Esophagus muscularis mucosa (tissue), 4 donors: Measurements from ENCODE around the gene STK17A. TPM values are rescaled to one million over a fixed set of nuclear protein-coding genes. Genes with fewer than 3 reads are reported as not detected.
A peak's percentile ranks its signal among the peaks of the same experiment; 100 is the strongest.

Experiments used
- DNase-seq: peaks from one replicate; pipeline ENCODE4 v3.0.0-alpha.2; 2017; ENCODE audit errors: extremely low spot score
- H3K27ac ChIP-seq, 4 donors: fragments of 200-600 bp; sonication (generic); replicated peaks in 1 of 4; 1 replicate in 3 of 4; 2 replicates in 1 of 4; pipeline ENCODE4 v1.5.1; 2016 to 2019; ENCODE audit warnings: mild to moderate bottlenecking in 1 of 4
- H3K27me3 ChIP-seq, 4 donors: fragments of 200-600 bp; sonication (generic); one replicate each; pipeline versions ENCODE4 v1.5.1 to v1.6.0; 2016 to 2019
- H3K36me3 ChIP-seq, 4 donors: fragments of 200-600 bp; sonication (generic); one replicate each; pipeline ENCODE4 v1.5.1; 2016 to 2019
- H3K4me1 ChIP-seq, 4 donors: fragments of 200-600 bp; sonication (generic); one replicate each; pipeline ENCODE4 v1.5.1; 2016 to 2019
- H3K4me3 ChIP-seq, 4 donors: fragments of 200-600 bp; sonication (generic); 1 replicate in 2 of 4; 2 replicates in 2 of 4; pipeline ENCODE4 v1.5.1; 2016 to 2019; ENCODE audit warnings: mild to moderate bottlenecking in 4 of 4, moderate library complexity in 1 of 4
- H3K9me3 ChIP-seq, 4 donors: fragments of 200-600 bp; sonication (generic); 1 replicate in 3 of 4; 2 replicates in 1 of 4; pipeline ENCODE4 v1.5.1; 2016 to 2019
- CTCF ChIP-seq, 3 experiments: fragments of 200-600 bp in 2 of 3; fragments of 450-650 bp in 1 of 3; sonication (generic) in 2 of 3; IDR thresholded peaks; one replicate each; pipeline ENCODE4 v1.5.1; 2017 to 2019; ENCODE audit warnings: antibody characterized with exemption in 3 of 3, mild to moderate bottlenecking in 2 of 3, moderate library complexity in 1 of 3
- EP300 ChIP-seq: sonication (generic); formaldehyde crosslinking; IDR thresholded peaks from one replicate; pipeline ENCODE4 v1.6.1; 2017; ENCODE audit warnings: antibody characterized with exemption
- POLR2A ChIP-seq: fragments of 450-650 bp; IDR thresholded peaks from one replicate; pipeline ENCODE4 v1.6.1; 2017; ENCODE audit warnings: antibody characterized with exemption, moderate library complexity, mild to moderate bottlenecking, low read depth
- POLR2AphosphoS5 ChIP-seq, 2 donors: sonication (generic); formaldehyde crosslinking; IDR thresholded peaks; one replicate each; pipeline ENCODE4 v1.6.1; 2017; ENCODE audit warnings: antibody characterized with exemption in 2 of 2
- WGBS: methylation state at CpG from one replicate; pipeline ENCODE4 v1.1.5; 2018; 5-methylcytosine and 5-hydroxymethylcytosine counted together
- intact Hi-C: fragments of 100-400 bp; cut with DNase I; formaldehyde crosslinking; loops from one replicate; pipeline ENCODE4 v1.15.1; 2023
- total RNA-seq, 4 donors: library from RNA; depleted of rRNA; stranded (reverse); fragments of >200 nt; gene quantifications; one replicate each; pipeline versions ENCODE4 v1.1.0 to v1.2.1, GENCODE V29; 2016

The STK17A gene
- total RNA-seq, 4 donors from 2014 or later: 19.5 to 33.3 (median 24.6) TPM

DNA sequence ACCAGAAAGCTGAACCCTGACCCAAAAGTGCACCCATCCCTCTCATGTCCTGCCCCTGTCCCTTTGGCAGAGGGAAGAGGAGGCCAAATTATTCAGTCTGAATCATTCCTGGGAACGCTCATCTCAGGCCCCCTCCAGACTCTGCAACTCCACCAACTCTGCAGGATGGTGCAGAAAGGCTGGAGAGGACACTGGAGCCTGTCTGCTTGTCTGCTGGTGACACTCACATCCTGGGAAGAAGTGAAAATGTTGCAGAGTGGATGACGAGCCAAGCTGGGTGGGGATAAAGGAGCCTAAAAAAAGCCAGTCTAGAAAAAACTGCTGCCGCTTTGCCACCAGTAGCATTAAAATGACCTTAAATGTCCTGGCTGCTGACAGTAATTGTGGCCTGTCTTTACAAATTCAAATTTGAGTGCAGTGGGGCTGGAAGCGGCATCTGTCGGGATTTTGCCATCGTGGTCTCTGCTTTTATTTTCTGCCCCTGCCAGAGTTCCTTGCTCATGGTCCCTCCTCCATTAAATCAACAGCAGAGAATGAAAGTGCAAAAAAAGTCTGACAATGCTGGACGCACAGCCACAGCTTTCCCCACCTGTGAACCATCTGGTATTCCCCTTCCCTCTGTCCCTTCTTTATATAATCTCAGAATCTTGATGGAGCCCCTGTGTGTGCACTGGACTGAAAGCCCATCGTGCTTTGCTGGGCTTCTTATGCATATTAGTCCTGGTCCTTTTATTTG lies 63.9 kb downstream of the STK17A start:
- Histone ChIP-seq H3K9me3 (no peaks in the 10 kb centered on the region), H3K27me3 (no peaks in the 10 kb centered on the region), H3K27ac (peak overlapping the region; percentile 90 to 94 (median 92)), H3K36me3 (peaks cover 0 to 30% (median 13%) of the 10 kb centered on the region in 4 donors), H3K4me1 (peaks cover 68 to 76% (median 72%) of the 10 kb centered on the region in 4 donors), H3K4me3 (peak overlapping the region in 3 of 4 donors; percentile 8 to 37 (median 22))
- DNase-seq: no peak
- intact Hi-C loops: loop anchor here (5.0 kb wide), 1 partner anchor 64 kb away; the partner anchor contains the start of gene STK17A
- no peak for TF ChIP-seq POLR2AphosphoS5 (IDR thresholded peaks at IDR 0.05)
- no peak for TF ChIP-seq EP300
- no peak for TF ChIP-seq CTCF (IDR thresholded peaks at IDR 0.05)
- 22% methylated on average over 8 of the region's 8 CpGs for WGBS

DNA sequence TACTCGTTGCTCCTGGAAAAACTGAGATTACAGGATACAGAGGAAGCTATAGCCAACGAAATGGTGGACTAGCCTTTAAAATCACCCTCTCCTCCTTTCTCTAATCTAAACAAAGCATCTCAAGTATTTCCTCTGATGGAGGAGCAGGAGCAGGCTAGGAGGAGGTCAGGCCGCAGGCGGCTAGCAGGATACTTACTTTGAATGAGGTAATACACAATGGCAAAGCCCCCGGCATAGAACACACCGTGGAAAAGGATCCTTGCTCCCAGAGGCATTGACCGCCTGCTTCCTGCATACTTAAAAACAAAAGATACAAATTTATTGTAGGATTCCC lies 64.4 kb downstream of the STK17A start:
- WGBS: 18% methylated on average over 7 of the region's 7 CpGs
- peaks cover 72 to 82% (median 76%) of the 10 kb centered on the region in 4 donors for H3K4me1 ChIP-seq

DNA sequence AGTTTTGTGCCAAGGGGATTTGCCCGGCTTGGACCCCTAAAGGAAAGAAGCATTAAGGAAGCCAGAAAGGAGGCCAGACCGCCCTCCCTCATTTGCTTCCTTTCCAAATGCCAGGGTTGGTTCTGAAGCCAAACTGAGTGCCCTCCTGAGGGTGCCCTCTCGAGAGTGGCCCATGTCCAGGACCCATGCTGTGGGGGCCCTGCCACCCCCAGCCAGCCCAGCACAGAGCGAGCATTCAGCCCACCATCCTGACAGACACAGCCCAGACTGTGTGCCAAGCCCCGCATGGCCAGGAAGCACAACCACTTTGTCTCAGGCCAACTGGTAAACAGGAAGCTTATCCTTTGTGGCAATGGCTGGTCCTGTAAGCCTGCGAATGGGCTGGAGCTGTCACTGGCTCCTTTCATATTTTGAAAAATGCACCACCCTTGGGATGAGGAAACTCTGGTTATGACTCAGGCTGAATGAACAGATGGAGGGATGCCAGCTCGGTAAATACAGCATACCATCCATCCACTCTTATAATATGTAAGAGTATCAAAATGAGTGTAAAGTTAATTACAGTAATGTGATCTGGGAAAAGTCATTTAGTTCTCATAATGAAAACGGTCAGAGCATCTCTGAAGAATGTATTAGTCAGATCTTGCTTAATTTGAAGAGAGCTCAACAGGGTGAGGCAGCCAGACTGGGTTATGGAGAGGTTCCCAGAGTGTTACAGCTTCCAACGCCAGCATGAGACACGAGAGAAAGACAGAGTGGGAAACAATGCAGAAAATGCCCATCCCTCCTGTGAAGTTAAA lies 65.0 kb downstream of the STK17A start:
- intact Hi-C loops: loop anchor here (5.0 kb wide), 1 partner anchor 66 kb away; the partner anchor contains the start of gene STK17A
- no peak for DNase-seq
- WGBS: 4% methylated on average over 7 of the region's 10 CpGs
- peak overlapping the region; percentile 90 to 94 (median 92) for H3K27ac ChIP-seq
- no peaks in the 10 kb centered on the region for H3K9me3 ChIP-seq
- H3K4me1 ChIP-seq: peaks cover 72 to 83% (median 76%) of the 10 kb centered on the region in 4 donors
- no peaks in the 10 kb centered on the region for H3K27me3 ChIP-seq
- peaks cover 0 to 19% (median 9%) of the 10 kb centered on the region in 4 donors for H3K36me3 ChIP-seq
- TF ChIP-seq EP300 (no peak), POLR2AphosphoS5 (IDR thresholded peaks at IDR 0.05) (peak; percentile 60 to 86)
- peak overlapping the region; percentile 8 to 37 (median 24) for H3K4me3 ChIP-seq

More for the DNA sequence above, 64.4 kb downstream of the STK17A start:
- no peaks in the 10 kb centered on the region for H3K27me3 ChIP-seq
- peak overlapping the region; percentile 8 to 37 (median 24) for H3K4me3 ChIP-seq
- intact Hi-C loops: loop anchor here (5.0 kb wide), 1 partner anchor 65 kb away; the partner anchor contains the start of gene STK17A
- no peaks in the 10 kb centered on the region for H3K9me3 ChIP-seq
- no peak for TF ChIP-seq EP300
- no peak for TF ChIP-seq POLR2A
- TF ChIP-seq POLR2AphosphoS5 (IDR thresholded peaks at IDR 0.05): no peak
- no peak for TF ChIP-seq CTCF (IDR thresholded peaks at IDR 0.05)
- H3K27ac ChIP-seq: peak overlapping the region; percentile 90 to 94 (median 92)
- peaks cover 0 to 25% (median 11%) of the 10 kb centered on the region in 4 donors for H3K36me3 ChIP-seq
- no peak for DNase-seq

GRCh38 chr7:43648473-43649406 lies 65.8 kb downstream of the STK17A start:
- TF ChIP-seq EP300: no peak
- WGBS: 12% methylated on average over 8 of the region's 8 CpGs
- DNase-seq: no peak
- H3K27ac ChIP-seq: peak overlapping the region; percentile 90 to 94 (median 92)
- H3K36me3 ChIP-seq: peaks cover 0 to 10% (median 1%) of the 10 kb centered on the region in 4 donors
- H3K4me1 ChIP-seq: peaks cover 72 to 80% (median 74%) of the 10 kb centered on the region in 4 donors
- peak overlapping the region in 2 of 4 donors; percentile 0 to 37 for H3K4me3 ChIP-seq
- intact Hi-C loops: loop anchor here (5.0 kb wide), 1 partner anchor 66 kb away; the partner anchor contains the start of gene STK17A
- no peaks in the 10 kb centered on the region for H3K27me3 ChIP-seq
- no peaks in the 10 kb centered on the region for H3K9me3 ChIP-seq

DNA sequence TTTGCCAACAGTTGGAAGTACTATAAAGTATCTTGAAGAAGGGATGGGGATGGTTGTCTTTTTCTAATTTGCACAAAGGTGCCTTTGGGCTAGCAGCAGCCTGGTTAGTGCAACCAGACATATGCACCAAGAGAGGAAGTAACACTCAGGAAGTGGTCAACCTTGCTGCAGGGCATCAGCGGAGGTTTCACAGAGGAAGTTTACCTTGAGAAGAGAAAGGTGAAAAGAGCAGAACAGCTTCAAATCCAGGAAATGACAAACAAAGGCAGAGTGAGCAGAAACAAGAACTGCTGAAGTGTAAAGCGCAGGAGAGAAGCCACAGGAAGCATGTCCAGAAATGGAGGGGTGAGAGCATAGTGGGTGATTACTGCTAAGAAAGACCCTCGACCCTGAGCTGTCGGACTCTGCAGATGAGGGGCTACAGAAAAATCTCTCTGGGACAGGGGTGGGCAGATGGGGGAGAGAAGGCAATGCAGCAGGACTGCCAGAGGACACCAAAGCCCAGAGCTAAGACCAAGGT lies 66.9 kb downstream of the STK17A start:
- no peak for DNase-seq
- intact Hi-C loops: loop anchor here (5.0 kb wide), 1 partner anchor 68 kb away; the partner anchor contains the start of gene STK17A
- Histone ChIP-seq H3K4me1 (peaks cover 72 to 75% (median 74%) of the 10 kb centered on the region in 4 donors), H3K9me3 (no peaks in the 10 kb centered on the region), H3K36me3 (peaks cover 0 to 1% (median 0%) of the 10 kb centered on the region in 4 donors), H3K27ac (peak overlapping the region; percentile 73 to 94 (median 92)), H3K27me3 (no peaks in the 10 kb centered on the region), H3K4me3 (no peak overlapping the region)
- 77% methylated on average over 4 of the region's 4 CpGs for WGBS
- TF ChIP-seq POLR2AphosphoS5 (IDR thresholded peaks at IDR 0.05) (no peak), POLR2A (no peak), EP300 (no peak), CTCF (IDR thresholded peaks at IDR 0.05) (no peak)
